ENCODE data around the gene UBQLNL. TPM values are rescaled to one million over a fixed set of nuclear protein-coding genes. Genes with fewer than 3 reads are reported as not detected.

The UBQLNL gene
- total and polyA plus RNA-seq, 2 donors = 0.09 to 1.5 TPM

DNA sequence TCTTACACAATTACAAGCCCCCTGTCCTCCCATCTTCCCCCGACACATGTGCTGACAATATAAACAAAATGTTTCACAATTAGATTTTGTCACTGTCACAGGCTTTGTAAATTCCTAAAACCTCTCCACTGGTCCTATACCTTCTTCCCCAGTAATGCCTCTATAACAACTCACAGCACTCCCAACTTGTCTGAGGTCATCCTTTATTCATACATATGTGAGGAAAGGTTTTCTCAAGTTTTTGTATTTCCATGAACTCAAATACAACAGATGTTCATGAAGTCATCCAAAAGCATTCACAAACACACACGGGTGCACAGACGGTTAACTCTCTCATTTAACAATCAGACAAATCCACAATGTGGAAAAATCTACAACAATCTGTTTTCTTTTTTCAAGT lies 30.0 kb upstream of the UBQLNL start:
- H3K4me1 ChIP-seq (ENCODE audit: control insufficient read depth in 2 of 2, insufficient read depth in 2 of 2, low read length in 2 of 2) = no peaks in the 10 kb centered on the region
- 97% methylated on average over 3 of the region's 3 CpGs for WGBS
- no peaks in the 10 kb centered on the region for H3K36me3 ChIP-seq (ENCODE audit: control insufficient read depth in 2 of 2, insufficient read depth in 2 of 2, low read length in 1 of 2)
- no peak for DNase-seq (ENCODE audit: low read depth in 6 of 9, low spot score in 9 of 9)
- no peak overlapping the region for H3K27ac ChIP-seq (ENCODE audit: low read depth in 1 of 2, low read length in 1 of 2)
- no peaks in the 10 kb centered on the region for H3K27me3 ChIP-seq (ENCODE audit: control insufficient read depth in 2 of 2, insufficient read depth in 1 of 2, low read length in 1 of 2)
- H3K4me3 ChIP-seq (ENCODE audit: low read length in 2 of 2) = no peak overlapping the region
- no peaks in the 10 kb centered on the region for H3K9me3 ChIP-seq (ENCODE audit: control insufficient read depth in 2 of 2, insufficient read depth in 1 of 2, low read length in 1 of 2)

DNA sequence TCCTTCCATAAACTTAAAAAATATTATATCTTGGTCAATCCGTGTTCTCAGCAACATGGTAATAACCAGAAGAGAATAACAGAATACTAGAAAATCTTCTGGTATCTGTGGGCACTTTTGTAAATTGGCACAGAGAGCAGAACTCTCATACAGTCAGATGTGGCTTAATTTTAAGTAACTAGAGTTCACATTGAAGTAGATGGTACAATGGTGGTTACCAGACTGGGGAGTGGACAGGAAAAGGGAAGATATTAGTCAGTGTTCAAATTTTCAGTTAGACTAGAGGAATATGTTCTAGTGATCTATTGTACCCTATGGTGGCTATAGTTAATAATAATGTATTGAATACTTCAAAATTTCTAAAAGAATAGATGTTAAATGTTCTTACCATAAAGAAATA lies 24.9 kb upstream of the UBQLNL start:
- Histone ChIP-seq H3K4me3 (ENCODE audit: low read length in 2 of 2) (no peak overlapping the region), H3K27ac (ENCODE audit: low read depth in 1 of 2, low read length in 1 of 2) (no peak overlapping the region), H3K4me1 (ENCODE audit: control insufficient read depth in 2 of 2, insufficient read depth in 2 of 2, low read length in 2 of 2) (no peaks in the 10 kb centered on the region), H3K27me3 (ENCODE audit: control insufficient read depth in 2 of 2, insufficient read depth in 1 of 2, low read length in 1 of 2) (no peaks in the 10 kb centered on the region), H3K9me3 (ENCODE audit: control insufficient read depth in 2 of 2, insufficient read depth in 1 of 2, low read length in 1 of 2) (no peaks in the 10 kb centered on the region), H3K36me3 (ENCODE audit: control insufficient read depth in 2 of 2, insufficient read depth in 2 of 2, low read length in 1 of 2) (no peaks in the 10 kb centered on the region)
- DNase-seq (ENCODE audit: low read depth in 6 of 9, low spot score in 9 of 9) = no peak
- WGBS = 67% methylated on average over 1 of the region's 1 CpG

DNA sequence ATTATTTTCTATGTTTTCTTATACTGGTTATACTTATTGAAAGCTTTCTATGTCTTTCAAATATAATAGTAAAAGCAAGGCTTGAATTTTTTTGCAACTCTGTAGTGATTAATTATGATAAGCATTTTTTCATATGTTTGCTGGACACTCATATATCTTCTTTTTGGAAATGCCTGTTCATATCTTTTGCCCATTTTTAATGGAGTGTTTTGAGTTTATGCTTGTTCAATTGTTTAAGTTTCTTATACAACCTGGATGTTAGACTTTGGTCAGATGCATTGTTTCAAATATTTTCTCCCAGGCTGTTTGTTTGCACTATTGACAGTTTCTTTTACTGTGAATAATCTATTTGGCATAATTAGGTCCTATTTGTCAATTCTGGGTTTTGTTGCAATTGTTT lies 20.0 kb upstream of the UBQLNL start:
- H3K27me3 ChIP-seq (ENCODE audit: control insufficient read depth in 2 of 2, insufficient read depth in 1 of 2, low read length in 1 of 2) = no peaks in the 10 kb centered on the region
- no peaks in the 10 kb centered on the region for H3K36me3 ChIP-seq (ENCODE audit: control insufficient read depth in 2 of 2, insufficient read depth in 2 of 2, low read length in 1 of 2)
- H3K4me1 ChIP-seq (ENCODE audit: control insufficient read depth in 2 of 2, insufficient read depth in 2 of 2, low read length in 2 of 2) = no peaks in the 10 kb centered on the region

DNA sequence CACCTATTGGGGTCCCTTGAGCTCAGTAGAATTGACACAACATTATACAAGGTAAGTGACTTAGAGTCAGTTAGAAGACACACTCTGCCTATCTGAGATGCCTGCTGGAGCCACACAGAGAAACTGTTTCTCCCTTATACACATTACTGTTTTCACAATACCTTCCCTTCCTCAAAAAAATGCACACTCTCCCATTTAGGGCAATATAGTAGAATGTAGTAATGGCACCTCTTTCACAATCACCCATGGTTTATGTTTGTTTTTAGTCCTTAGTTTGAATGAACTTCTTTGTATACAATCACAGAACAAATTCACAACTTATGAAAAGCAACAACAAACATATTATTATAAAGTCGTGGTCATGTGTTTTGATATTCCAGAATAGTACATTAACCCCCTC lies 17.5 kb upstream of the UBQLNL start:
- no peaks in the 10 kb centered on the region for H3K9me3 ChIP-seq (ENCODE audit: control insufficient read depth in 2 of 2, insufficient read depth in 1 of 2, low read length in 1 of 2)
- no peaks in the 10 kb centered on the region for H3K4me1 ChIP-seq (ENCODE audit: control insufficient read depth in 2 of 2, insufficient read depth in 2 of 2, low read length in 2 of 2)
- H3K4me3 ChIP-seq (ENCODE audit: low read length in 2 of 2) = no peak overlapping the region
- no peaks in the 10 kb centered on the region for H3K27me3 ChIP-seq (ENCODE audit: control insufficient read depth in 2 of 2, insufficient read depth in 1 of 2, low read length in 1 of 2)
- WGBS = 91% methylated on average over 1 of the region's 1 CpG
- no peak for DNase-seq (ENCODE audit: low read depth in 6 of 9, low spot score in 9 of 9)
- H3K36me3 ChIP-seq (ENCODE audit: control insufficient read depth in 2 of 2, insufficient read depth in 2 of 2, low read length in 1 of 2) = no peaks in the 10 kb centered on the region
- no peak overlapping the region for H3K27ac ChIP-seq (ENCODE audit: low read depth in 1 of 2, low read length in 1 of 2)

More for the DNA sequence above, 20.0 kb upstream of the UBQLNL start:
- no peak overlapping the region for H3K4me3 ChIP-seq (ENCODE audit: low read length in 2 of 2)
- H3K9me3 ChIP-seq (ENCODE audit: control insufficient read depth in 2 of 2, insufficient read depth in 1 of 2, low read length in 1 of 2) = no peaks in the 10 kb centered on the region
- no peak overlapping the region for H3K27ac ChIP-seq (ENCODE audit: low read depth in 1 of 2, low read length in 1 of 2)
- DNase-seq (ENCODE audit: low read depth in 6 of 9, low spot score in 9 of 9) = no peak

DNA sequence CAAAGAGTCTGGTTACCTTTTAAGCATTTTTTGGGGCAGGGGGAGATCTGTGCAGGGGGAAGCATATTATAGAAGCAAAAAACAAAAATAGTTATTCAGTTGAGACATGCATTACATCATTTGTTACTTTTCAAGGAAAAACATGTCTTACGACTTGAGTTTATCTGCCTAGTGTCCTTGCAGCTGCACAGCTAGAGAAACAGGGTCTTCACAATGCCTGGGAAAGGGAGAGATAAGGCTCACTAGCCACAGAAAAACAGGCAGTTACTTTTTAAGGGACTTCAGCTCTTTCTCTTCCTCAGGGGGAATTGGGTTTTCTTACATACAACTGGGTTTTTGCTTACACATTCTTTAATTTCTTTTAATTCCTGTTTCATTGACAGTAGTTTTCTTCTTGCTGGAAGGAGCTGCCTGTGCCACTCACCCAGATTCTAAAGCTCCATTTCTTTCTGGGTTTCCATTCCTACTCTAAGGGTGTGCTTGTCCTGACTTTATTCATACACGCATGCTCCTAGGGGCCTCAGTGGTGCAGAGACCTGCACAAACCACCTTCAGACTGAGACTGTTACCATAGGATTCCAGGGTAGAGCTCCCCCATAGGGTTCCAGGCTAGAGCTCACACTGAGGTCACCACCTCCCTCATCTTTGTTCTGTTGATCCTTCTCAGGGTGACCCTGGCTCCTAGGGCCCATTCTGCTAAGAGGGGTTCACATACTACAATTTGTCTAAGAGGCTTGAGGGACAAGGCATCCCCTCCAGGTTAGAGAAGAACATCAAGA lies 14.7 kb upstream of the UBQLNL start:
- Histone ChIP-seq H3K27me3 (ENCODE audit: control insufficient read depth in 2 of 2, insufficient read depth in 1 of 2, low read length in 1 of 2) (no peaks in the 10 kb centered on the region), H3K4me3 (ENCODE audit: low read length in 2 of 2) (no peak overlapping the region), H3K27ac (ENCODE audit: low read depth in 1 of 2, low read length in 1 of 2) (no peak overlapping the region), H3K9me3 (ENCODE audit: control insufficient read depth in 2 of 2, insufficient read depth in 1 of 2, low read length in 1 of 2) (no peaks in the 10 kb centered on the region), H3K4me1 (ENCODE audit: control insufficient read depth in 2 of 2, insufficient read depth in 2 of 2, low read length in 2 of 2) (no peaks in the 10 kb centered on the region), H3K36me3 (ENCODE audit: control insufficient read depth in 2 of 2, insufficient read depth in 2 of 2, low read length in 1 of 2) (no peaks in the 10 kb centered on the region)
- DNase-seq (ENCODE audit: low read depth in 6 of 9, low spot score in 9 of 9) = no peak
- WGBS = 97% methylated on average over 2 of the region's 2 CpGs

DNA sequence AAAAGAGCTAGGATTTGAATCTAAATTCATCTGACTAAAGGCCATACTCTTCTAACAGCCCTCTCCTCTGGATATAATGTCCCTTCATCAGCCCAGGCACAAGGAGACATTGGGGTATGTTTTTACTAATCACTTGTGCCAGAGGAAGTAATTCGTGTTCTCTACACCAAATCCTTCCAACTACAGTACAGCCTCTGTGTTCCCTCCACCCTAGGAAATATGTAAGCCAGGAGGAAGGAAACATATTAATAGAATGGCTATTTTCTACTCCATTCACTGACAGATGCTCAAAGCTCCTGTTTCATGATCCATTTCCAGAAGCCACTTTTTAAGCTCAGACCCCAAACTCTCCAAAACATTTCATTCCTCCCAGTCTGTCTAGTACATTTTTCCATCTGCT lies 12.0 kb upstream of the UBQLNL start:
- Histone ChIP-seq H3K4me3 (ENCODE audit: low read length in 2 of 2) (no peak overlapping the region), H3K9me3 (ENCODE audit: control insufficient read depth in 2 of 2, insufficient read depth in 1 of 2, low read length in 1 of 2) (no peaks in the 10 kb centered on the region), H3K4me1 (ENCODE audit: control insufficient read depth in 2 of 2, insufficient read depth in 2 of 2, low read length in 2 of 2) (no peaks in the 10 kb centered on the region), H3K27ac (ENCODE audit: low read depth in 1 of 2, low read length in 1 of 2) (no peak overlapping the region), H3K36me3 (ENCODE audit: control insufficient read depth in 2 of 2, insufficient read depth in 2 of 2, low read length in 1 of 2) (no peaks in the 10 kb centered on the region), H3K27me3 (ENCODE audit: control insufficient read depth in 2 of 2, insufficient read depth in 1 of 2, low read length in 1 of 2) (no peaks in the 10 kb centered on the region)
- no peak for DNase-seq (ENCODE audit: low read depth in 6 of 9, low spot score in 9 of 9)
- WGBS = 26% methylated on average over 1 of the region's 1 CpG

DNA sequence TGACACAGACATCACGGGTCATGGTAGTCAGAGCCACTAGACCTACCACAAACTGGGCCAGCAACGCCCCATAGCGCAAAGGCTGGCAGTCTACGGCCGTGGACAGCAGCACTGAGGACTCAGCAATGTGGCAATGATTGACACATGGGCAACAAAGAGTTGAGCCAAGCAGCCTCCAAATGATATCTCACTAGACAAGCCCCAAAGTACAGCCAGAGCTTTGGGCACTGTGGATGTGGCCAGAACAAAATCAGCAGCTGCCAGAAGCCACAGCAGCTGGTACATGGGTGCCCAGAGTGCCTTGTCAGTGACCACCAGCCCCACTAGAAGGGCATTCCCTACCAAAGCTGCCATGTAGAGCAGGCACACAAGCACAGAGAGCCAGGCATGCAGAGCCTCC lies 11.2 kb upstream of the UBQLNL start:
- 98% methylated on average over 5 of the region's 5 CpGs for WGBS
- no peak overlapping the region for H3K4me3 ChIP-seq (ENCODE audit: low read length in 2 of 2)
- no peaks in the 10 kb centered on the region for H3K4me1 ChIP-seq (ENCODE audit: control insufficient read depth in 2 of 2, insufficient read depth in 2 of 2, low read length in 2 of 2)
- no peaks in the 10 kb centered on the region for H3K9me3 ChIP-seq (ENCODE audit: control insufficient read depth in 2 of 2, insufficient read depth in 1 of 2, low read length in 1 of 2)
- no peaks in the 10 kb centered on the region for H3K36me3 ChIP-seq (ENCODE audit: control insufficient read depth in 2 of 2, insufficient read depth in 2 of 2, low read length in 1 of 2)
- DNase-seq (ENCODE audit: low read depth in 6 of 9, low spot score in 9 of 9) = no peak
- H3K27ac ChIP-seq (ENCODE audit: low read depth in 1 of 2, low read length in 1 of 2) = no peak overlapping the region
- no peaks in the 10 kb centered on the region for H3K27me3 ChIP-seq (ENCODE audit: control insufficient read depth in 2 of 2, insufficient read depth in 1 of 2, low read length in 1 of 2)

DNA sequence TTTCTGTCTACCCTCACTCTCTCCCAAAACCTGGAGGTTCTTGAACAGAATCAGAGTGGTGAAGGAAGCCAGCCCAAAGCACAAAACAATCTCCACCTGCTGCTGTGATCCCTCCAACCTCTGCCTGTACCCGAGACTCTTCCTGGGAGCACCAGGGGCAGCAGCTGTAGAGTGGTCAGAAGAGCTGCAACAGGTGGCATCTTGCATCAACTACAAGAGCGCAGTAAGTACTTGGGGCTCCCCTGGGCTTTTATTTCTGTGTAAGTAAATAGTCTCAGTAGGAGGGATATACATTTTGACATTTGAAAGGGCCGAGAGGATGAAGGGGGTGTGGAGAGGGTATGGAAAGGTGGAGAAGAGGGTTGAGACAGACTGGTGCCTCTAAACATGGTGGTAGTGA lies 8.3 kb upstream of the UBQLNL start:
- 91% methylated on average over 3 of the region's 3 CpGs for WGBS
- no peaks in the 10 kb centered on the region for H3K4me1 ChIP-seq (ENCODE audit: control insufficient read depth in 2 of 2, insufficient read depth in 2 of 2, low read length in 2 of 2)
- H3K27ac ChIP-seq (ENCODE audit: low read depth in 1 of 2, low read length in 1 of 2) = no peak overlapping the region
- no peaks in the 10 kb centered on the region for H3K36me3 ChIP-seq (ENCODE audit: control insufficient read depth in 2 of 2, insufficient read depth in 2 of 2, low read length in 1 of 2)
- no peak for DNase-seq (ENCODE audit: low read depth in 6 of 9, low spot score in 9 of 9)
- H3K4me3 ChIP-seq (ENCODE audit: low read length in 2 of 2) = no peak overlapping the region
- H3K27me3 ChIP-seq (ENCODE audit: control insufficient read depth in 2 of 2, insufficient read depth in 1 of 2, low read length in 1 of 2) = no peaks in the 10 kb centered on the region
- no peaks in the 10 kb centered on the region for H3K9me3 ChIP-seq (ENCODE audit: control insufficient read depth in 2 of 2, insufficient read depth in 1 of 2, low read length in 1 of 2)

DNA sequence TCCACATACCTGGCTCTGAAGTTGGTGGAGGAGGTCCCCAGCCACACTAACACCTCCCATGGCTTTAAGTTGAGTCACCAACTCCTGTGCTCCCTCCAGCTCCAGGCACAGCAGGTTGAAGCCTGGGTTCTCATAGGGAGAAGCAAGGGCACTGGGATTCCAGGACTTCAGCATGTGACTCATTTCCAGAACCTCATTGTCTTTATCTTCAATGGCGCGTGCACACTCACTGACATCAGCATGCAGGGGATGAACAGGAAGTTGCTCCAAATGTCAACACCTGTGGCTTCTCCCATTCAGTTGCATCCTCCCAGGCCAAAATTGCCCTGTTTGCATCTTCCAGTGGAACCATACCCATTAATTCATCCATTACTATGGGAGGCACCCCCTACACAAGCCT lies 5.8 kb upstream of the UBQLNL start:
- DNase-seq (ENCODE audit: low read depth in 6 of 9, low spot score in 9 of 9) = no peak
- Histone ChIP-seq H3K36me3 (ENCODE audit: control insufficient read depth in 2 of 2, insufficient read depth in 2 of 2, low read length in 1 of 2) (no peaks in the 10 kb centered on the region), H3K4me3 (ENCODE audit: low read length in 2 of 2) (no peak overlapping the region), H3K27ac (ENCODE audit: low read depth in 1 of 2, low read length in 1 of 2) (no peak overlapping the region), H3K27me3 (ENCODE audit: control insufficient read depth in 2 of 2, insufficient read depth in 1 of 2, low read length in 1 of 2) (no peaks in the 10 kb centered on the region), H3K4me1 (ENCODE audit: control insufficient read depth in 2 of 2, insufficient read depth in 2 of 2, low read length in 2 of 2) (no peaks in the 10 kb centered on the region), H3K9me3 (ENCODE audit: control insufficient read depth in 2 of 2, insufficient read depth in 1 of 2, low read length in 1 of 2) (no peaks in the 10 kb centered on the region)
- 95% methylated on average over 2 of the region's 2 CpGs for WGBS

All from thymus (tissue), 11 donors.